Astrocyte (in vitro differentiated cells and primary cell): ENCODE results near the gene ARL8A. TPM values are rescaled to one million over a fixed set of nuclear protein-coding genes. Genes with fewer than 3 reads are reported as not detected.

ENCODE experiments used
- DNase-seq: peaks from one replicate; pipeline ENCODE4 v3.0.0-alpha.2; 2010; ENCODE audit warnings: low read depth
- FAIRE-seq: peaks from 2 replicates; lab custom pipeline; 2011; peaks lifted over from hg19 to GRCh38; lab: Jason Lieb, UNC
- H2AFZ ChIP-seq: 2 replicates; pipeline ENCODE4 v1.6.0; 2012; ENCODE audit warnings: low read depth, low read length, inconsistent platforms
- H3K27ac ChIP-seq: 2 replicates; pipeline ENCODE4 v1.5.1; 2011; ENCODE audit warnings: low read depth, low read length, inconsistent platforms
- H3K27me3 ChIP-seq: 2 replicates; pipeline ENCODE4 v1.6.0; 2011; ENCODE audit warnings: low read length, inconsistent platforms; ENCODE audit not compliant: insufficient read depth
- H3K36me3 ChIP-seq: 2 replicates; pipeline ENCODE4 v1.5.1; 2011; ENCODE audit warnings: low read length, inconsistent platforms; ENCODE audit not compliant: insufficient read depth
- H3K4me1 ChIP-seq: 2 replicates; pipeline ENCODE4 v1.5.1; 2011; ENCODE audit warnings: low read length, inconsistent platforms; ENCODE audit not compliant: insufficient read depth
- H3K4me2 ChIP-seq: 2 replicates; pipeline ENCODE4 v1.6.0; 2012; ENCODE audit warnings: low read length, inconsistent platforms
- H3K4me3 ChIP-seq: 2 replicates; pipeline ENCODE4 v1.5.1; 2011; ENCODE audit warnings: low read depth, mild to moderate bottlenecking, low read length, inconsistent platforms; ENCODE audit not compliant: insufficient read depth
- H3K79me2 ChIP-seq: 2 replicates; pipeline ENCODE4 v1.6.0; 2012; ENCODE audit warnings: mild to moderate bottlenecking, low read length, inconsistent platforms; ENCODE audit not compliant: insufficient read depth
- H3K9ac ChIP-seq: 2 replicates; pipeline ENCODE4 v1.6.0; 2012; ENCODE audit warnings: mild to moderate bottlenecking, low read length, inconsistent platforms
- H3K9me3 ChIP-seq: 2 replicates; pipeline ENCODE4 v1.5.1; 2012; ENCODE audit warnings: low read depth, mild to moderate bottlenecking, low read length, inconsistent platforms; ENCODE audit not compliant: insufficient read depth
- H4K20me1 ChIP-seq: 2 replicates; pipeline ENCODE4 v1.6.0; 2012; ENCODE audit warnings: low read length, inconsistent platforms; ENCODE audit not compliant: insufficient read depth
- H3K27ac Mint-ChIP-seq: one replicate; pipeline ENCODE4 v1.8.0; 2021; ENCODE audit warnings: mild to moderate bottlenecking, mixed read lengths; ENCODE audit not compliant: unreplicated experiment
- H3K27me3 Mint-ChIP-seq: one replicate; pipeline ENCODE4 v1.8.0; 2021; ENCODE audit warnings: low read depth, mixed read lengths; ENCODE audit not compliant: unreplicated experiment
- H3K36me3 Mint-ChIP-seq: one replicate; pipeline ENCODE4 v1.8.0; 2021; ENCODE audit warnings: low read depth, mixed read lengths; ENCODE audit not compliant: unreplicated experiment
- H3K4me1 Mint-ChIP-seq: one replicate; pipeline ENCODE4 v1.8.0; 2021; ENCODE audit warnings: low read depth, mixed read lengths; ENCODE audit not compliant: unreplicated experiment
- H3K4me3 Mint-ChIP-seq: one replicate; pipeline ENCODE4 v1.8.0; 2021; ENCODE audit warnings: mild to moderate bottlenecking, moderate library complexity, mixed read lengths; ENCODE audit not compliant: unreplicated experiment
- H3K9me3 Mint-ChIP-seq: one replicate; pipeline ENCODE4 v1.8.0; 2021; ENCODE audit warnings: mild to moderate bottlenecking, mixed read lengths; ENCODE audit not compliant: unreplicated experiment
- EZH2 ChIP-seq: IDR thresholded peaks from 2 replicates; pipeline ENCODE4 v1.6.1; 2012; ENCODE audit warnings: mild to moderate bottlenecking, low read length, inconsistent platforms; ENCODE audit not compliant: insufficient read depth
- total RNA-seq: library from RNA; stranded (reverse); gene quantifications from 2 replicates; pipeline ENCODE4 v1.2.1, GENCODE V29; 2021
- TF ChIP-seq, protein P1 (sequence below): IDR thresholded peaks from 2 replicates; pipeline ENCODE4 v1.5.1; 2011; ENCODE audit warnings: low read depth, mild to moderate bottlenecking, inconsistent platforms, low read length, moderate library complexity; ENCODE audit not compliant: insufficient read depth

Gene ARL8A
- total RNA-seq, 1 donor from 2014 or later = 83.0 TPM

DNA sequence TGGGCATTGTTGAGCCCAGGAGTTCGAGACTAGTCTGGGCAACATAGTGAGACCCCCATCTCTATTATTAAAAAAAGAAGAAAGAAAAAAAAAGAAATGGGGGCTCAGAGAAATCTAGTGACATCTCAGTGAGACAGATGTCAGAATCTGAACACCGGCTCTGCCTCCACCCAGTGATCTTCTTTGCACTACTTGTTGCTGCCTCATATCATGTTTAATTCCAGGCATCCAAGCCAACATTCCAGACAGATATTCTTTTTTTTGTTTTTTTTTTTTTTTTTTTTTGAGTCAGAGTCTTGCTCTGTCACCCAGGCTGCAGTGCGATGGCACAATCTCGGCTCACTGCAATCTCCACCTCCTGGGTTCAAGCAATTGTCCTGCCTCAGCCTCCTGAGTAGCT, 5.0 kb upstream of the ARL8A start:
- Mint-ChIP-seq H3K4me1 (peaks cover 13% of the 10 kb centered on the region), H3K9me3 (peaks cover 3% of the 10 kb centered on the region), H3K27ac (no peak overlapping the region), H3K4me3 (no peak overlapping the region), H3K27me3 (peaks cover 3% of the 10 kb centered on the region), H3K36me3 (no peaks in the 10 kb centered on the region)
- TF ChIP-seq, protein P1, sequence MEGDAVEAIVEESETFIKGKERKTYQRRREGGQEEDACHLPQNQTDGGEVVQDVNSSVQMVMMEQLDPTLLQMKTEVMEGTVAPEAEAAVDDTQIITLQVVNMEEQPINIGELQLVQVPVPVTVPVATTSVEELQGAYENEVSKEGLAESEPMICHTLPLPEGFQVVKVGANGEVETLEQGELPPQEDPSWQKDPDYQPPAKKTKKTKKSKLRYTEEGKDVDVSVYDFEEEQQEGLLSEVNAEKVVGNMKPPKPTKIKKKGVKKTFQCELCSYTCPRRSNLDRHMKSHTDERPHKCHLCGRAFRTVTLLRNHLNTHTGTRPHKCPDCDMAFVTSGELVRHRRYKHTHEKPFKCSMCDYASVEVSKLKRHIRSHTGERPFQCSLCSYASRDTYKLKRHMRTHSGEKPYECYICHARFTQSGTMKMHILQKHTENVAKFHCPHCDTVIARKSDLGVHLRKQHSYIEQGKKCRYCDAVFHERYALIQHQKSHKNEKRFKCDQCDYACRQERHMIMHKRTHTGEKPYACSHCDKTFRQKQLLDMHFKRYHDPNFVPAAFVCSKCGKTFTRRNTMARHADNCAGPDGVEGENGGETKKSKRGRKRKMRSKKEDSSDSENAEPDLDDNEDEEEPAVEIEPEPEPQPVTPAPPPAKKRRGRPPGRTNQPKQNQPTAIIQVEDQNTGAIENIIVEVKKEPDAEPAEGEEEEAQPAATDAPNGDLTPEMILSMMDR = no peak
- no peak for TF ChIP-seq EZH2
- no peak overlapping the region for H3K27ac ChIP-seq
- H3K4me3 ChIP-seq = no peak overlapping the region
- no peaks in the 10 kb centered on the region for H3K36me3 ChIP-seq
- DNase-seq (no peak), FAIRE-seq (no peak)
- peaks cover 8% of the 10 kb centered on the region for H3K79me2 ChIP-seq
- no peak overlapping the region for H3K9ac ChIP-seq
- no peaks in the 10 kb centered on the region for H3K9me3 ChIP-seq
- no peak overlapping the region for H3K4me2 ChIP-seq
- no peak overlapping the region for H2AFZ ChIP-seq
- H3K4me1 ChIP-seq = peaks cover 6% of the 10 kb centered on the region
- H4K20me1 ChIP-seq = no peaks in the 10 kb centered on the region
- peaks cover 2% of the 10 kb centered on the region for H3K27me3 ChIP-seq

GRCh38 chr1:202148391-202148790, 3.9 kb upstream of the ARL8A start:
- Mint-ChIP-seq H3K4me1 (peaks cover 10% of the 10 kb centered on the region), H3K27ac (no peak overlapping the region), H3K9me3 (peaks cover 3% of the 10 kb centered on the region), H3K4me3 (no peak overlapping the region), H3K36me3 (no peaks in the 10 kb centered on the region), H3K27me3 (peaks cover 2% of the 10 kb centered on the region)
- no peak for TF ChIP-seq EZH2
- TF ChIP-seq, protein P1 = no peak
- no peak for FAIRE-seq
- no peak for DNase-seq
- H3K4me2 ChIP-seq = no peak overlapping the region
- H3K27ac ChIP-seq = no peak overlapping the region
- no peaks in the 10 kb centered on the region for H3K36me3 ChIP-seq
- peaks cover 10% of the 10 kb centered on the region for H3K4me1 ChIP-seq
- no peak overlapping the region for H2AFZ ChIP-seq
- H4K20me1 ChIP-seq = peaks cover 4% of the 10 kb centered on the region
- H3K4me3 ChIP-seq = no peak overlapping the region
- no peaks in the 10 kb centered on the region for H3K9me3 ChIP-seq
- peaks cover 19% of the 10 kb centered on the region for H3K79me2 ChIP-seq
- peaks cover 2% of the 10 kb centered on the region for H3K27me3 ChIP-seq
- H3K9ac ChIP-seq = no peak overlapping the region

DNA sequence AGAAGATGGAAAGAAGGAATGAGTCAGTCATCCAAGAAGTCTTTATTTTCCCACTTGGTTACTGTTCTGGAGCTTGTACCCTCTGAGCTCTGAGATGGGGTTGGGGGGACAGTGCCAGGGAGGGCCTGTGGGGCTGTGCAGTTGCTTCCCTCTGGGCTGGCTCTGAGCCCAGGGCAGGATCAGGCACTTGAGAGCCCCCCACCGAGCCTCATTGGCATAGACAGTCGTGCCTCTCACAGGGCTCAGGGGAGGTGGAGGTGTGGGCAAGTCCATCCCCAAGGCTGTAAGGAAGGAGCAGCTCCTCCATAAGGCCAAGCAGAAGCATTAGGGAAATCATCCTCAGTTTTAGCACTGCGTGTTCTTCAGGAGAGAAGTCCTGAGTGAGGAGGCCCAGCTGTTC, 2.5 kb upstream of the ARL8A start:
- no peak for TF ChIP-seq EZH2
- TF ChIP-seq, protein P1 = no peak
- H3K36me3 ChIP-seq = no peaks in the 10 kb centered on the region
- H3K27ac ChIP-seq = no peak overlapping the region
- peaks cover 18% of the 10 kb centered on the region for H4K20me1 ChIP-seq
- no peak for FAIRE-seq
- H2AFZ ChIP-seq = no peak overlapping the region
- H3K4me1 Mint-ChIP-seq = peaks cover 10% of the 10 kb centered on the region
- no peaks in the 10 kb centered on the region for H3K9me3 ChIP-seq
- H3K4me3 Mint-ChIP-seq = no peak overlapping the region
- peaks cover 2% of the 10 kb centered on the region for H3K27me3 Mint-ChIP-seq
- H3K4me2 ChIP-seq = no peak overlapping the region
- peaks cover 33% of the 10 kb centered on the region for H3K79me2 ChIP-seq
- H3K4me3 ChIP-seq = no peak overlapping the region
- no peaks in the 10 kb centered on the region for H3K36me3 Mint-ChIP-seq
- no peak overlapping the region for H3K27ac Mint-ChIP-seq
- peaks cover 3% of the 10 kb centered on the region for H3K9me3 Mint-ChIP-seq
- no peak overlapping the region for H3K9ac ChIP-seq
- no peak for DNase-seq
- H3K4me1 ChIP-seq = peaks cover 20% of the 10 kb centered on the region
- no peaks in the 10 kb centered on the region for H3K27me3 ChIP-seq
